PC-3 (cell line): Measurements from ENCODE around the gene KCNJ5. TPM values are rescaled to one million over a fixed set of nuclear protein-coding genes. Genes with fewer than 3 reads are reported as not detected.
A peak's percentile ranks its signal among the peaks of the same experiment; 100 is the strongest.

Experiments used
- ATAC-seq: fragments of 200-7000 bp; cut with Tn5 transposase; 2 replicates; pipeline ENCODE4 v1.9.1; 2020; ENCODE audit warnings: mild to moderate bottlenecking, moderate library complexity
- BruUV-seq: library from RNA; stranded (reverse); fragments of 400-500 nt; replicated peaks from 2 replicates; lab custom pipeline; 2021; lab: Mats Ljungman, UMichigan
- CTCF ChIA-PET: fragments of 300-600 bp; sonication (Branson Sonifier 250); formaldehyde crosslinking; loops from one replicate; lab custom pipeline; 2022; ENCODE audit warnings: antibody characterized with exemption; lab: Charles Lee
- POLR2A ChIA-PET: fragments of 300-600 bp; sonication (Branson Sonifier 250); formaldehyde crosslinking; loops from one replicate; lab custom pipeline; 2022; ENCODE audit warnings: antibody characterized with exemption; ENCODE audit not compliant: unreplicated experiment; lab: Charles Lee
- DNase-seq: peaks from one replicate; pipeline ENCODE4 v3.0.0-alpha.2; 2015
- H2AFZ ChIP-seq: fragments of 300-600 bp; sonication (generic); 2 replicates; pipeline ENCODE4 v1.6.0; 2016; ENCODE audit warnings: antibody characterized with exemption, low read length
- H3F3A ChIP-seq: fragments of 300-600 bp; sonication (generic); one replicate; pipeline ENCODE4 v1.6.0; 2017; ENCODE audit warnings: antibody characterized with exemption, low read length, control low read depth, mild to moderate bottlenecking; ENCODE audit not compliant: unreplicated experiment
- H3K27ac ChIP-seq: fragments of 300-600 bp; sonication (generic); 2 replicates; pipeline ENCODE4 v1.5.1; 2016; ENCODE audit warnings: mild to moderate bottlenecking, low read length
- H3K27me3 ChIP-seq: fragments of 300-600 bp; sonication (generic); 2 replicates; pipeline ENCODE4 v1.6.1; 2016; ENCODE audit warnings: low read length, mixed read lengths
- H3K36me3 ChIP-seq: fragments of 300-600 bp; sonication (generic); 2 replicates; pipeline ENCODE4 v1.6.1; 2016; ENCODE audit warnings: low read depth, mixed run types, low read length, mixed read lengths
- H3K4me1 ChIP-seq: fragments of 300-600 bp; sonication (generic); 2 replicates; pipeline ENCODE4 v1.5.1; 2016; ENCODE audit warnings: low read length; ENCODE audit not compliant: insufficient read depth
- H3K4me2 ChIP-seq: fragments of 300-600 bp; sonication (generic); 2 replicates; pipeline ENCODE4 v1.6.0; 2016; ENCODE audit warnings: low read length
- H3K4me3 ChIP-seq: fragments of 300-600 bp; sonication (generic); 2 replicates; pipeline ENCODE4 v1.5.1; 2016; ENCODE audit warnings: mild to moderate bottlenecking, low read length, mixed read lengths
- H3K79me2 ChIP-seq: fragments of 300-600 bp; sonication (generic); 2 replicates; pipeline ENCODE4 v1.6.1; 2017; ENCODE audit warnings: low read length, mixed read lengths
- H3K9ac ChIP-seq: fragments of 300-600 bp; sonication (generic); 2 replicates; pipeline ENCODE4 v1.6.0; 2016; ENCODE audit warnings: mild to moderate bottlenecking, low read length
- H3K9me2 ChIP-seq: fragments of 300-600 bp; sonication (generic); replicated peaks from 2 replicates; pipeline ENCODE4 v1.6.1; 2016; ENCODE audit warnings: mixed run types, low read length, mixed read lengths
- H3K9me3 ChIP-seq: fragments of 300-600 bp; sonication (generic); 2 replicates; pipeline ENCODE4 v1.6.1; 2016; ENCODE audit warnings: low read length, mixed read lengths
- H4K20me1 ChIP-seq: fragments of 300-600 bp; sonication (generic); 2 replicates; pipeline ENCODE4 v1.6.1; 2016; ENCODE audit warnings: low read length, mixed read lengths
- CTCF ChIP-seq: fragments of 300-600 bp; sonication (generic); conservative IDR thresholded peaks from 2 replicates; pipeline ENCODE4 v1.5.1; 2017; ENCODE audit warnings: antibody characterized with exemption, low read depth, mild to moderate bottlenecking, low read length
- EZH2 ChIP-seq: fragments of 300-600 bp; sonication (generic); IDR thresholded peaks from one replicate; pipeline ENCODE4 v1.6.1; 2017; ENCODE audit warnings: antibody characterized with exemption, mild to moderate bottlenecking, low read length; ENCODE audit not compliant: unreplicated experiment
- EZH2phosphoT487 ChIP-seq: fragments of 300-600 bp; sonication (generic); IDR thresholded peaks from 2 replicates; pipeline ENCODE4 v1.6.1; 2018; ENCODE audit warnings: mild to moderate bottlenecking, antibody characterized with exemption, low read length, borderline replicate concordance
- intact Hi-C: fragments of 100-400 bp; cut with micrococcal nuclease; formaldehyde crosslinking; loops from 2 replicates; pipeline ENCODE4 v1.9.0; 2023
- total RNA-seq: library from RNA; depleted of rRNA; stranded (reverse); fragments of >200 nt; gene quantifications from 2 replicates; pipeline ENCODE4 v1.2.3, GENCODE V29; 2014

The KCNJ5 gene
- total RNA-seq, 1 experiment from 2014 or later: not detected

- ATAC-seq: peak; percentile 93
- no peaks in the 10 kb centered on the region for H3K4me1 ChIP-seq
- H3K9ac ChIP-seq: no peak overlapping the region
- H3K4me3 ChIP-seq: no peak overlapping the region
- H3K9me2 ChIP-seq: no peaks in the 10 kb centered on the region
- CTCF ChIA-PET: interaction anchor here (0.5 to 1.2 kb wide), 12 partner anchors 9 to 674 kb away, joined by 3 to 41 read pairs (median 3); no protein-coding TSS in a partner anchor
- peak; percentile 95 for DNase-seq
- H3K36me3 ChIP-seq: no peaks in the 10 kb centered on the region
- BruUV-seq: no TSS peak
- H3K9me3 ChIP-seq: no peaks in the 10 kb centered on the region
- no peaks in the 10 kb centered on the region for H4K20me1 ChIP-seq
- no peaks in the 10 kb centered on the region for H3F3A ChIP-seq
- intact Hi-C loops: loop anchor here (1.0 to 10.0 kb wide), 5 partner anchors 72 to 925 kb away; no protein-coding TSS in a partner anchor
- TF ChIP-seq EZH2 (no peak), CTCF (peak; percentile 94), EZH2phosphoT487 (no peak)
- no peaks in the 10 kb centered on the region for H3K27me3 ChIP-seq
- no peak overlapping the region for H3K27ac ChIP-seq
- no peak overlapping the region for H3K4me2 ChIP-seq
- POLR2A ChIA-PET: interaction anchor here (0.6 kb wide), 1 partner anchor 52 kb away, joined by 5 read pairs; no protein-coding TSS in a partner anchor
- H2AFZ ChIP-seq: no peak overlapping the region
- no peaks in the 10 kb centered on the region for H3K79me2 ChIP-seq
Measured at GRCh38 chr11:128956401-128957201, 65.4 kb downstream of the KCNJ5 start.

GRCh38 chr11:128957202-128957482 is 66.0 kb downstream of the KCNJ5 start:
- Histone ChIP-seq H3K4me1 (no peaks in the 10 kb centered on the region), H3K79me2 (no peaks in the 10 kb centered on the region), H3K27ac (no peak overlapping the region), H2AFZ (no peak overlapping the region), H4K20me1 (no peaks in the 10 kb centered on the region), H3K9ac (no peak overlapping the region), H3K4me2 (no peak overlapping the region), H3F3A (no peaks in the 10 kb centered on the region), H3K9me2 (no peaks in the 10 kb centered on the region), H3K36me3 (no peaks in the 10 kb centered on the region), H3K27me3 (no peaks in the 10 kb centered on the region), H3K4me3 (no peak overlapping the region), H3K9me3 (no peaks in the 10 kb centered on the region)
- DNase-seq (no peak), ATAC-seq (0 out of 2 replicates have a peak, but pooled peaks have one; percentile 6)
- CTCF ChIA-PET: interaction anchor here (0.9 to 1.2 kb wide), 2 partner anchors 52 to 72 kb away, joined by 3 to 41 read pairs; no protein-coding TSS in a partner anchor
- POLR2A ChIA-PET: interaction anchor here (0.6 kb wide), 1 partner anchor 72 kb away, joined by 3 read pairs; no protein-coding TSS in a partner anchor
- intact Hi-C loops: loop anchor here (2.0 to 10.0 kb wide), 3 partner anchors 160 to 802 kb away; no protein-coding TSS in a partner anchor
- BruUV-seq: no TSS peak
- no peak for TF ChIP-seq EZH2phosphoT487
- no peak for TF ChIP-seq EZH2
- TF ChIP-seq CTCF: no peak

- BruUV-seq: no TSS peak
- DNase-seq (no peak), ATAC-seq (no peak)
- H3K36me3 ChIP-seq: no peaks in the 10 kb centered on the region
- no peaks in the 10 kb centered on the region for H3K27me3 ChIP-seq
- intact Hi-C loops: no loop called here
- H3K79me2 ChIP-seq: no peaks in the 10 kb centered on the region
- H3F3A ChIP-seq: no peaks in the 10 kb centered on the region
- no peaks in the 10 kb centered on the region for H3K9me2 ChIP-seq
- TF ChIP-seq EZH2 (no peak), CTCF (no peak), EZH2phosphoT487 (no peak)
- no peak overlapping the region for H3K9ac ChIP-seq
- no peak overlapping the region for H2AFZ ChIP-seq
- no peaks in the 10 kb centered on the region for H4K20me1 ChIP-seq
- no peak overlapping the region for H3K4me3 ChIP-seq
- ChIA-PET CTCF (no interaction called here), POLR2A (no interaction called here)
- H3K4me2 ChIP-seq: no peak overlapping the region
- H3K9me3 ChIP-seq: no peaks in the 10 kb centered on the region
- H3K4me1 ChIP-seq: no peaks in the 10 kb centered on the region
- H3K27ac ChIP-seq: no peak overlapping the region
Measured at GRCh38 chr11:128961645-128962044, 70.5 kb downstream of the KCNJ5 start.
